SHP77 treated with DMSO at 0.1 percent for 48 hours (cell line): ENCODE data around the gene VASH1.

Experiments
- DNase-seq: peaks from one replicate; lab custom pipeline; 2025; lab: John Stamatoyannopoulos, UW

VASH1 gene

DNA sequence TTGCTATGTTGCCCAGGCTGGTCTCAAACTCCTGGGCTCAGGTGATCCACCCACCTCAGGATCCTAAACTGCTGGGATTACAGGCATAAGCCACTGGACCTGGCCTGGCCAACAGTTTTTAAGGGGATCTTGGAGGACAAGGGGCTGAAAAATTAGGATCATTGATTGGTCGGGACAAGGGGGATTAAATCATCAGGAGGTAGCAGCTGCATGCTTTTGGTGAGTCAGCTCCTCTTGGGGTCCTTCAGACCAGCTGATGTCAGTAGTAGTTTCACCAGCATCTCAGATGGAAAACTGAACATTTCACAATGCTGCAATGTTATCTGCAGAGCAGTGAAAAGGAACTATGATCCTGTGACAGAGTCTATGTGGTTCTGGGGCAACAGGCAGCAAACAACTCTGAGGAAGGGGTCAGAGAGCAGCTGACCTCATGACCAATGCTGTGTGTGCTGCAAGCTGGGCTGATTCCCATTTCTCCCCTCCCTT lies 71.3 kb downstream of the VASH1 start:
- DNase-seq, result no peak
